CD4-positive, CD25-positive, alpha-beta regulatory T cell (primary cell): ENCODE results near the gene GJA3. TPM values are rescaled to one million over a fixed set of nuclear protein-coding genes. Genes with fewer than 3 reads are reported as not detected.

Experiments used
- ATAC-seq, 2 donors: fragments of 150-1000 bp; cut with Tn5 transposase; one replicate each; pipeline ENCODE4 v1.10.0; 2021; ENCODE audit warnings: low read depth in 2 of 2, moderate number of reproducible peaks in 2 of 2, moderate library complexity in 1 of 2
- DNase-seq, 3 donors: peaks; one replicate each; pipeline versions ENCODE4 v3.0.0 to v3.0.0-alpha.2; 2012 to 2022; ENCODE audit warnings: mixed read lengths in 1 of 3
- H3K27ac ChIP-seq: one replicate; pipeline ENCODE4 v1.7.0; 2013; ENCODE audit warnings: mild to moderate bottlenecking, low read length; ENCODE audit not compliant: insufficient read depth, poor library complexity, severe bottlenecking
- H3K27me3 ChIP-seq: one replicate; pipeline ENCODE4 v1.7.0; 2013; ENCODE audit warnings: low read length; ENCODE audit not compliant: control insufficient read depth, insufficient read depth
- H3K36me3 ChIP-seq: one replicate; pipeline ENCODE4 v1.7.0; 2013; ENCODE audit warnings: mild to moderate bottlenecking, low read length, moderate library complexity; ENCODE audit not compliant: control insufficient read depth, insufficient read depth
- H3K4me1 ChIP-seq: 2 replicates; pipeline ENCODE4 v1.7.0; 2013; ENCODE audit warnings: mild to moderate bottlenecking, low read length; ENCODE audit not compliant: insufficient read depth, control insufficient read depth, poor library complexity, severe bottlenecking
- H3K4me3 ChIP-seq: one replicate; pipeline ENCODE4 v1.7.0; 2013; ENCODE audit warnings: low read depth, mild to moderate bottlenecking, low read length, moderate library complexity
- H3K9me3 ChIP-seq, 2 experiments: 1 replicate in 1 of 2; 2 replicates in 1 of 2; pipeline ENCODE4 v1.7.0; 2013; ENCODE audit warnings: low read length in 2 of 2, mild to moderate bottlenecking in 1 of 2, moderate library complexity in 1 of 2; ENCODE audit not compliant: control insufficient read depth in 2 of 2
- H3K27ac Mint-ChIP-seq, 3 donors: one replicate each; pipeline ENCODE4 v1.8.0; 2020 to 2022; ENCODE audit warnings: mild to moderate bottlenecking in 3 of 3, mixed read lengths in 3 of 3, moderate library complexity in 2 of 3
- H3K27me3 Mint-ChIP-seq: one replicate; pipeline ENCODE4 v1.8.0; 2022; ENCODE audit warnings: mild to moderate bottlenecking, mixed read lengths
- H3K36me3 Mint-ChIP-seq: one replicate; pipeline ENCODE4 v1.8.0; 2020; ENCODE audit warnings: mixed read lengths
- H3K4me1 Mint-ChIP-seq, 4 donors: one replicate each; pipeline ENCODE4 v1.8.0; 2020 to 2022; ENCODE audit warnings: mixed read lengths in 4 of 4, mild to moderate bottlenecking in 1 of 4
- H3K4me3 Mint-ChIP-seq, 4 donors: one replicate each; pipeline ENCODE4 v1.8.0; 2020 to 2022; ENCODE audit warnings: mild to moderate bottlenecking in 4 of 4, mixed read lengths in 4 of 4, moderate library complexity in 3 of 4
- H3K9me3 Mint-ChIP-seq, 7 donors: one replicate each; pipeline ENCODE4 v1.8.0; 2020 to 2022; ENCODE audit warnings: mixed read lengths in 7 of 7, mild to moderate bottlenecking in 3 of 7, moderate library complexity in 2 of 7
- polyA plus RNA-seq, 4 donors: library from polyadenylated mRNA; unstranded; fragments of 300-500 nt; fragmentation: Illumina TruSeq; gene quantifications; one replicate each; pipeline ENCODE4 v1.2.3, GENCODE V29; 2021
- total RNA-seq: library from RNA; stranded (reverse); gene quantifications from one replicate; pipeline ENCODE4 v1.2.3, GENCODE V29; 2022

GJA3 gene
- total and polyA plus RNA-seq, 5 donors from 2014 or later = 0.06 TPM; not detected in 4

GRCh38 chr13:20105161-20105689, 55.6 kb downstream of the GJA3 start:
- peaks cover 25% of the 10 kb centered on the region for H3K27me3 Mint-ChIP-seq
- no peak overlapping the region for H3K4me3 ChIP-seq
- peaks cover 17% of the 10 kb centered on the region for H3K27me3 ChIP-seq
- H3K4me1 Mint-ChIP-seq = peaks cover 0 to 7% (median 0%) of the 10 kb centered on the region in 4 donors
- ATAC-seq = no peak
- no peak overlapping the region for H3K27ac Mint-ChIP-seq
- no peak overlapping the region for H3K27ac ChIP-seq
- H3K9me3 ChIP-seq = no peaks in the 10 kb centered on the region
- peak overlapping the region in 1 of 4 donors; percentile 22 for H3K4me3 Mint-ChIP-seq
- H3K36me3 ChIP-seq = no peaks in the 10 kb centered on the region
- H3K36me3 Mint-ChIP-seq = no peaks in the 10 kb centered on the region
- no peaks in the 10 kb centered on the region for H3K9me3 Mint-ChIP-seq
- no peaks in the 10 kb centered on the region for H3K4me1 ChIP-seq
- DNase-seq = no peak

DNA sequence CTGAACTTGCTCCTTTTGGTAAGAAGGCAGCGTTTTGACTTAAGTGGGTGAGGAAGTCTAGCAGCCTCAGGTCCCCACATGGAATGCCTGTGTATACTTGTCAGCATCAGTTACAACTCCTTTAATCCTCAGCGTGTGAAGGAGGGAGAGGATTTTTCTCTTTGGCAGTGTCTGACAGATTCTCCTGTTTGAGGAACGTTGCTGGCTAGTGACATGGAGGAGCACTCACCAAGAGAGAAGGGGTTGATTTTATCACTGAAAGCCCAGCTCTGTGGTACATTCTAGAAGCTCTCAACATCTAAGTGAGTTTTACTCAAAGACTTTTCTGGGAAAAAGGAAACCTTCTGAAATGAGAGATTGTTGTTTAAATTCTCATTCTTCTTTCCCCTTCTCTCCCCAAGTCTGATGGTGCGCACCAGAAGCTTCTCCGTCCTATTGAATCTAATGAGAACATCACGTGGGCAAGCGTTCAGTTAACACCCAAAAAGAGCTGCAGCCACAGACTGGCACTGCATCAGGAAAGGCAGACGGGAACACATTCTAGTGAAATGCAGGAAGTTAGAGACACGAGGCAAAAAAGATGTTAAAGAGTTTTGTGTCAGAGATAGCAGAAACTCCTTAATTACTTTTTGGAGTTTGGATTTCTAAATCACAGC, 58.2 kb downstream of the GJA3 start:
- Histone ChIP-seq H3K36me3 (no peaks in the 10 kb centered on the region), H3K9me3 (no peaks in the 10 kb centered on the region), H3K4me1 (no peaks in the 10 kb centered on the region), H3K27ac (no peak overlapping the region), H3K4me3 (no peak overlapping the region), H3K27me3 (peaks cover 23% of the 10 kb centered on the region)
- H3K27ac Mint-ChIP-seq = no peak overlapping the region
- H3K9me3 Mint-ChIP-seq = no peaks in the 10 kb centered on the region
- H3K36me3 Mint-ChIP-seq = no peaks in the 10 kb centered on the region
- DNase-seq (no peak), ATAC-seq (no peak)
- no peak overlapping the region for H3K4me3 Mint-ChIP-seq
- H3K4me1 Mint-ChIP-seq = peaks cover 0 to 7% (median 0%) of the 10 kb centered on the region in 4 donors
- peaks cover 44% of the 10 kb centered on the region for H3K27me3 Mint-ChIP-seq

DNA sequence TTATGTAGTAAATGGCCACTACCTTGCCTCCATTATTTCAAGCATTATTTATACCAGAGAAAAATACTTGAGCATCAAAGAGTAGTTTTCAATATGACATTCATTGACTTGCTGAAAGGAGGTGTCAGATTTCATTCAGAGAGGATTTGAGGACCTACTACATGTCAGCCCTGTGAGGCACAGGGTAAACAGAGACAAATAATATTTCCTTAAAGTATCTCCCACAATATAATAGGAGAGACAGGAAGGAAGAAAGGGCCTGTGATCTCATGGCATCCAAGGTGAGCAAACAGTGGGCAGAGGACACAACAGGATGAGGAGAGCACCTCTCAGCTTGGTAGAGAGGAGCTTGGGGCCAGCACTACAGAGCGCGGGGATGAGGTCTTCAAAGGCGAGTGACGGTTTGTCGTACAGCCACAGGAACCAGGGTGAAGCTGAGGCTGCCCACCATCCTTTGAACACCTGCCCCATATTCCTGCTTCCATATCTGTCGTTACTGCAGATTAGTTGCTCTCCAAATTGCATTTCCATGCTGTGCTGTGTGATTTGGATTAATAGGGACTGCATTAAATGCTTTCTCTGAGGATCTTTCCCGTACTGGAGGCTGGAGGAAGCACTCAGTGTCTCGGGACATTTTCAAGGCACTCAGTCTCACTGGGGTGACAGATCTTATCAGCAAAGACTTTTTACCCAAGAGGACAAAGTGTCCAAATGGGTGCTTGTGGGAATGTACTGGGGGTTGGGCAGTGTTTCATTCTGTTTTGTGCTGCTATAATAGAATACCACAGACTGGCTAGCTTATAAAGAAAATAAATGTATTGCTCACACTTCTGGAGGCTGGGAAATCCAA, 59.2 kb downstream of the GJA3 start:
- no peak for DNase-seq
- Mint-ChIP-seq H3K4me3 (no peak overlapping the region), H3K9me3 (no peaks in the 10 kb centered on the region), H3K4me1 (peaks cover 0 to 7% (median 0%) of the 10 kb centered on the region in 4 donors), H3K36me3 (no peaks in the 10 kb centered on the region), H3K27ac (no peak overlapping the region), H3K27me3 (peaks cover 38% of the 10 kb centered on the region)
- Histone ChIP-seq H3K27me3 (peaks cover 25% of the 10 kb centered on the region), H3K27ac (no peak overlapping the region), H3K4me1 (no peaks in the 10 kb centered on the region), H3K36me3 (no peaks in the 10 kb centered on the region), H3K4me3 (no peak overlapping the region), H3K9me3 (no peaks in the 10 kb centered on the region)
- no peak for ATAC-seq

- H3K9me3 ChIP-seq = no peaks in the 10 kb centered on the region
- peaks cover 44% of the 10 kb centered on the region for H3K27me3 Mint-ChIP-seq
- H3K36me3 ChIP-seq = no peaks in the 10 kb centered on the region
- H3K4me1 ChIP-seq = no peaks in the 10 kb centered on the region
- peaks cover 0 to 7% (median 0%) of the 10 kb centered on the region in 4 donors for H3K4me1 Mint-ChIP-seq
- H3K36me3 Mint-ChIP-seq = no peaks in the 10 kb centered on the region
- H3K27me3 ChIP-seq = peaks cover 24% of the 10 kb centered on the region
- no peak overlapping the region for H3K4me3 ChIP-seq
- ATAC-seq = no peak
- no peak overlapping the region for H3K27ac Mint-ChIP-seq
- H3K27ac ChIP-seq = no peak overlapping the region
- DNase-seq = no peak
- no peak overlapping the region for H3K4me3 Mint-ChIP-seq
- H3K9me3 Mint-ChIP-seq = no peaks in the 10 kb centered on the region
Observed at GRCh38 chr13:20099319-20099718, 61.5 kb downstream of the GJA3 start.

- peaks cover 18% of the 10 kb centered on the region for H3K27me3 Mint-ChIP-seq
- no peak overlapping the region for H3K27ac Mint-ChIP-seq
- H3K4me3 ChIP-seq = no peak overlapping the region
- H3K4me1 Mint-ChIP-seq = no peaks in the 10 kb centered on the region
- DNase-seq = no peak
- no peaks in the 10 kb centered on the region for H3K9me3 ChIP-seq
- no peak for ATAC-seq
- no peak overlapping the region for H3K4me3 Mint-ChIP-seq
- no peaks in the 10 kb centered on the region for H3K36me3 Mint-ChIP-seq
- H3K4me1 ChIP-seq = no peaks in the 10 kb centered on the region
- peaks cover 7% of the 10 kb centered on the region for H3K27me3 ChIP-seq
- H3K36me3 ChIP-seq = no peaks in the 10 kb centered on the region
- H3K9me3 Mint-ChIP-seq = no peaks in the 10 kb centered on the region
- no peak overlapping the region for H3K27ac ChIP-seq
Observed at GRCh38 chr13:20093951-20094350, 66.9 kb downstream of the GJA3 start.

- Histone ChIP-seq H3K4me1 (no peaks in the 10 kb centered on the region), H3K36me3 (peaks cover 10% of the 10 kb centered on the region), H3K4me3 (no peak overlapping the region), H3K27me3 (no peaks in the 10 kb centered on the region), H3K9me3 (no peaks in the 10 kb centered on the region), H3K27ac (no peak overlapping the region)
- ATAC-seq (no peak), DNase-seq (no peak)
- Mint-ChIP-seq H3K36me3 (peaks cover 10% of the 10 kb centered on the region), H3K27ac (no peak overlapping the region), H3K27me3 (no peaks in the 10 kb centered on the region), H3K4me3 (no peak overlapping the region), H3K4me1 (peaks cover 0 to 3% (median 0%) of the 10 kb centered on the region in 4 donors), H3K9me3 (no peaks in the 10 kb centered on the region)
Observed at GRCh38 chr13:20090349-20090748, 70.5 kb downstream of the GJA3 start.
